GM18520 (cell line): ENCODE results near the gene MKLN1.
A peak's percentile ranks its signal among the peaks of the same experiment; 100 is the strongest.
"Not testable (repeated sequence)": the region's sequence is repeated elsewhere in the genome, so short reads cannot be mapped to it uniquely, and the experiment has no call there.

Experiments used
- ATAC-seq: cut with Tn5 transposase; IDR thresholded peaks from one replicate; pipeline ENCODE4 v1.9.1; 2021; ENCODE audit not compliant: unreplicated experiment

Gene MKLN1

DNA sequence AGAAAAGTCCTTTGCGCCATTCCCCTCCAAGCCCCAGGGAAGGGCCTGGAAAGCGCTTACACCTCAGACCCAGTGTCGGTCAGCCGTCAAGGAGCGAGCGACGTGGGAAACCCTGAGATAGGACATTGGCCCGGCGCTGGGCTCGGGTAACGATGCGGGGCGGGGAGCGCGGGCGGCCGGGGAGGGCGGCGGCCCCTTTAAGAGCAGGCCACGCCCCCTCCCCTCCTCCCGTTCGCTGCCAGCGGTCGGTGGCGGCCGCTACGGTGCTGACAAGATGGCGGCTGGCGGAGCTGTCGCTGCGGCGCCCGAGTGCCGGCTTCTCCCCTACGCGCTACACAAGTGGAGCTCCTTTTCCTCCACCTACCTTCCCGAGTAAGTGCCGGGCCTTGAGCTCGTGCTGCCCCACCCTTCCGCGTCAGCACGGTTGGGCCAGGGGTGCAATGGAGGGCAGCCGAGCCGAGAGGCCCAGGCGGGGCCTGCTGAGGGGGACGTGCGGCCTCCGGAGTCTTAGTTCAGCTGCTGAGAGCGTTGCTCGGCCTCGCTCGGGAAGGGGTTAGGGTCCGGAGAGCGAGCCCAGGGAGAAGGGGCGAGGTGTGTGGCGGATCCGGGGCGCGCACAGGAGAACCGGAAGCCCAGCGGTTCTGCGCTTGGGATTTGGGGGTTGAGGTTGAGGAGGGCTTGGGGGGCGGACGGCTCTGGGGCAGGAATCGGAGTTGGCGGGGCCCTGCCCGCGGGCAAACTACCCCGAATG is at the start of gene MKLN1:
Gene MKLN1, plus strand, starts transcription at position 251 of the 751 bp plus-strand sequence. Its CDS starts 24 bp downstream, at position 275.
- peak; percentile 69 for ATAC-seq

- no peak for ATAC-seq
Observed at GRCh38 chr7:131279044-131279443, 48.6 kb upstream of the MKLN1 start.

DNA sequence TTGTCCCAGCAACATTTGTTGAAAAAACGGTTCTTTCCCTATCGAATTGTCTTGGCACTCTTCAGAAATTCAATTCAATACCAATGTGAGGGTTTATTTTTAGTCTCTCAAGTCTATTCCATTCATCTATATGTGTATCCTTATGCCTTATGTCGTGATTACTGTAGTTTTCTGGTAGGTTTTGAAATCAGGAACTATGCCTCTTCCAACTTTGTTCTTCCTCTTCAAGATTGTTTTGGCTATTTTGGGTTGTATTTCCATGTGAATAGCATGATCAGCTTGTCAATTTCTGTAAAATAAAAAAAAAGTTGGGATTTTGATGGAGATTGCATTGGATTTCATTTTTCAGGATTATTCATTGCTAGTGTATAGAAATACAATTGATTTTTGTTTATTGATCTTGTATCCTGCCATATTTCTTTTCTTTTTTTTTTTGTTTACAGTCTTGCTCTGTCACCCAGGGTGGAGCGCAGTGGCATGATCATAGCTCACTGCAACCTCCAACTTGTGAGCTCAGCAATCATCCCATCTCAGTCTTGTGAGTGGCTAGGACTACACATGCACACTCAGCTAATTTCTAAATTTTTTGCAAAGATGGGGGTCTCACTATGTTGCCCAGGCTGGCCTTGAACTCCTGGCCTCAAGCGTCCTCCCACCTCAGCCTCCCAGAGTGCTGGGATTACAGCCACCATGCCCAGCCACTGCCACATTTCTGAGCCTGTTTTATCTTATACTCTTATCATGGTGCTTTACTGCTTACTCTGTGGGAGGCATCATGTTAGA is 46.2 kb upstream of the MKLN1 start:
- ATAC-seq: no peak

GRCh38 chr7:131284702-131285419 is 42.8 kb upstream of the MKLN1 start:
- no peak for ATAC-seq

GRCh38 chr7:131285556-131285955 is 42.1 kb upstream of the MKLN1 start:
- no peak for ATAC-seq

GRCh38 chr7:131288450-131288849 is 39.2 kb upstream of the MKLN1 start:
- ATAC-seq: no peak

DNA sequence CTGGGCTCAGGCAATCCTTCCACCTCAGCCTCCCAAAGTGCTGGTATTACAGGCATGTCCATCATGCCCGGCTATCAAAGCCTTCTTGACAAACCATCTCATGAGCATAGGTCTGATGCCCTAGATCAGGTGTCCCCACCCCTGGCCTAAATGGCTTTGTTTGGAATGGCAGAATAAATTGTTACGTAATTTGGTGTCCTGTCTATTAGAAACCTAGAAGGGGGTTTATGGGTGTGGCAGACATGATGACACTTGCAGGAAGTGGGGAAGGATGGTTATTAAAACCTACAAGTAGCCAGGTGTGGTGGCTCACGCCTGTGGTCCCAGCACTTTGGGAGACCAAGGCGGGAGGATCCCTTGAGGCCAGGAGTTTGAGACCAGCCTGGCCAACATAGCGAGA is 38.6 kb upstream of the MKLN1 start:
- ATAC-seq: no peak

- ATAC-seq: no peak
Observed at GRCh38 chr7:131292141-131292905, 35.4 kb upstream of the MKLN1 start.

DNA sequence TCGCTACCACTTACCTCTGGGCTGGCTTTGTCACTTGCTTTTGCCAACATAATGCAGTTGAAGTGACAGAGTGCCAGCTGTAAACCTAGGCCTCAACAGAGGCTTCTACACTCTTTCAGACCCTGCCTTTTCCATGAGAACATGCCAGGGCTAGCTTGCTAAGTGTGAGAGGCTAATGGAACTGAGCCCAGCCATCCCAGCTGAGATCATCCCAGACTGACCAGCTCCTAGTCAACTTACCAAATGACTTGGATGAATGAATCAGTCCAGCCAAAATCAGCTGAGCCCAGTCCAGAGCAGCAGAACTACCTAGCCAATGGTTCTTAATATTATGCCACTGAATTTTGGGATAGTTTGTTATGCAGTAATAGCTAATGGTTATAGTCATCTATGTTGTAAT is 34.7 kb upstream of the MKLN1 start:
- ATAC-seq: no peak

GRCh38 chr7:131294553-131294952 is 33.1 kb upstream of the MKLN1 start:
- no peak for ATAC-seq

DNA sequence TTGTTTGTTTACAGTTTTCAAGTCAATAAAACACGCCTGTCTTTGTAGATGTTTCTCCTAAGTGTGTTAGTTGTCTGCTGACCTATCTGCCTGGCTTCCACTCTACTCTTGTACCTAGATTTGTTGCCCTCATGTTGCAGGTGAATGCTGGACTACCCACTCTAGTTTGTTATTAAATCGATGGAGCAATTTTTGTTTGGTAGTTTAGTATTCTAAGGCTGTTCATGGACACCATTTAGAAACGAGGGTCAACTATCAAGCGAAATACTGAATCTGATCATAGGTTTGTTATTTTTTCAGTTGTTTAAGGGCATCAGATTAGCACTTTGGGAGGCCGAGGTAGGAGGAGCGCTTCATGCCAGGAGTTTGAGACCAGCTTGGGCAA is 29.1 kb upstream of the MKLN1 start:
- ATAC-seq: no peak

GRCh38 chr7:131299074-131299473 is 28.6 kb upstream of the MKLN1 start:
- ATAC-seq: no peak

DNA sequence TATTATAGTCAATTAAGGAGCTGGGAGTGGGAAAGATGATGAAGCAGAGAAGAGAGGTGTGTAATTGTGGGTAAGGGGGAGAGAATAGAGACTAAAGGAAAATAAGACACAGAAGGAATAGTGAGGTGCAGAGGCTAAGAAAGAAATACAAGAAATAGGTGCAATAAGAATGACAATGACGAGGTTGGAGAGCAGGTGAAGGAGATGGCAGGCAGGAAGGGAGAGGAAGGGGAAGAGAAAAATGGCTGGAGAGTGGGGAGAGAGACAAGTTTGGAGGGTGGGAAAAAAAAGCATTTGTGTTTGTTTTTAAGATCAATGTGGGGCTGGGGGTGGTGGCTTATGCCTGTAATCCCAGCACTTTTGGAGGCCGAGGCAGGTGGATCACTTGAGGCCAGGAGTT is 27.6 kb upstream of the MKLN1 start:
- ATAC-seq: no peak

GRCh38 chr7:131300572-131301466 is 26.9 kb upstream of the MKLN1 start:
- ATAC-seq: no peak

DNA sequence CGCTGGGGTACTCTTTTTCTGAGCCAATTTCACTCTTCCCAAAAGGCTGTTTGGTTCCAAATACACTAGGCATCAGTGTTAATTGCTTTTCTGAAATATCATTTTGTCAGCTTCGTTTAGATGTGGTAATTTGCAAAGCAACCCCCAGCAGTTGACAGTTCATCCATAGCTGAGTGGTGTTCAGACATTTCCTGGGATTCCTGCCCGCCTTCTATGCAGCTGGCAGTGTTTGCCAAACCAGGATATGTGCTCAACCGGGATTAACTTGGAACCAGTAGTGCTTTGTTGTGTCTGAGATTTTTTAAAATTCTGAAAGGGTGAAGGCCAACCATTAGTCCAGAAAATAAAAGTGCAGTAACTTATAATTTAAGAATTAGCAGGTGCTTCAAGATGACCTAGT is 25.2 kb upstream of the MKLN1 start:
- ATAC-seq: no peak

- no peak for ATAC-seq
Observed at GRCh38 chr7:131302876-131303707, 24.6 kb upstream of the MKLN1 start.

GRCh38 chr7:131305152-131305551 is 22.5 kb upstream of the MKLN1 start:
- no peak for ATAC-seq

DNA sequence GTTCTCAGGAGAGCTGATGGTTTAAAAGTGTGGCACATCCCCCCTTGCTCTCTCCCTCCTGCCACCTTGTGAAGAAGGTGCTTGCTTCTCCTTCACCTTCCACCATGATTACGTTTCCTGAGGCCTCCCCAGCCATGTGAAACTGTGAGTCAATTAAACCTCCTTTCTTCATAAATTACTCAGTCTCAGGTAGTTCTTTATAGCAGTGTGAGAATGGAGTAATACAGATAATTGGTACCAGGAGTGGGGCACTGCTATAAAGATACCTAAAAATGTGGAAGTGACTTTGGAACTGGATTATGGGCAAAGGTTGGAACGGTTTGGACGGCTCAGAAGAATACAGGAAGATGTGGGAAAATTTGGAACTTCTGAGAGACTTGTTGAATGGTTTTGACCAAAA is 21.6 kb upstream of the MKLN1 start:
- ATAC-seq: not testable (repeated sequence)

GRCh38 chr7:131306777-131307176 is 20.9 kb upstream of the MKLN1 start:
- ATAC-seq: no peak
